Cardiac fibroblast (primary cell): ENCODE data around the gene NCEH1.
"Not testable (repeated sequence)": the region's sequence is repeated elsewhere in the genome, so short reads cannot be mapped to it uniquely, and the experiment has no call there.

Experiments
- DNase-seq, 2 donors: peaks; one replicate each; pipeline versions ENCODE4 v3.0.0 to v3.0.0-alpha.2; 2010; ENCODE audit warnings: low read depth in 2 of 2
- H3K4me3 ChIP-seq, 2 donors: replicated peaks in 1 of 2; 1 replicate in 1 of 2; 2 replicates in 1 of 2; pipeline ENCODE4 v1.5.1; 2011; ENCODE audit warnings: low read depth in 2 of 2, low read length in 2 of 2, mild to moderate bottlenecking in 2 of 2, moderate library complexity in 1 of 2
- TF ChIP-seq, protein P1 (sequence below): IDR thresholded peaks from one replicate; pipeline ENCODE4 v1.5.1; 2011; ENCODE audit warnings: low read depth, mild to moderate bottlenecking, low read length, inconsistent platforms

The NCEH1 gene, protein sequence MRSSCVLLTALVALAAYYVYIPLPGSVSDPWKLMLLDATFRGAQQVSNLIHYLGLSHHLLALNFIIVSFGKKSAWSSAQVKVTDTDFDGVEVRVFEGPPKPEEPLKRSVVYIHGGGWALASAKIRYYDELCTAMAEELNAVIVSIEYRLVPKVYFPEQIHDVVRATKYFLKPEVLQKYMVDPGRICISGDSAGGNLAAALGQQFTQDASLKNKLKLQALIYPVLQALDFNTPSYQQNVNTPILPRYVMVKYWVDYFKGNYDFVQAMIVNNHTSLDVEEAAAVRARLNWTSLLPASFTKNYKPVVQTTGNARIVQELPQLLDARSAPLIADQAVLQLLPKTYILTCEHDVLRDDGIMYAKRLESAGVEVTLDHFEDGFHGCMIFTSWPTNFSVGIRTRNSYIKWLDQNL

DNA sequence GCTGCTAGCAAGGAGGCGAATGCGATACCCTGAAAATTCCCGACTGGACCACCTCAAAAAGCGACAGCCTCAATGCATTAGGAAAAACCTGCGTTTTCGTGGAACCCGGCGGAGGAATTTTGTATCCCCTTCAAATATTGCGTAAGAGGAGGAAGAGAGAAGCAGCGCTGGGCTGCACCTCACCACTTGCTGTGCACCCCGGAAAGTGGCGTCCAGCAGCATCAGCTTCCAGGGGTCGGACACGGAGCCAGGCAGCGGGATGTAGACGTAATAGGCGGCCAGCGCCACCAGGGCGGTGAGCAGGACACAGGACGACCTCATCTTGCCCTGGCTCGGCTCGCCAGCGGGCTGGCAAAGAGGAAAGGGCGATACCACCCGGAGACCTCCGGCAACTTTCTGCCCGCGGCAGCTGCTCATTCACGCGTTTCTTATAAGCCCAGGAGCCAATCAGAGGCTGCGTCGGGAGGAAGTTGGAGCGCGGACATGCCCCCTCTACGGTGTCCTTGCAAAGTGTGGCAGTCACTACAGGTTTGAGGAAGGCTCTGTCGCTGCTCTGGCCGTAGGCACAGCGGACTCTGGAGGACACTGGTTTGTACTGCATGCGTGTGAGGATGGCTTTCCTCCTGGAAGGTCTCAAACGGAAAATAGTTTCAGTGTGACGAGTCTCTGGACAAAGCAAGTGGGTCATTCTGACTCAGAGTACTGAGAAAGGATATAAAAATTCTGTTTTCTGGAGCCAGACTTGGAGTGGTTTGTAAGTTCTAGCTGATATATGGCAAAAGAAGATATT is at the start of gene NCEH1:
NCEH1 (minus strand) TSS at position 404 of the 790 bp plus-strand sequence; CDS start at position 321, 83 bp downstream.
- peak within 1 kb of the TSS; percentile 75 to 85 for H3K4me3 ChIP-seq
- peak; percentile 95 to 99 for DNase-seq
- TF ChIP-seq, protein P1, sequence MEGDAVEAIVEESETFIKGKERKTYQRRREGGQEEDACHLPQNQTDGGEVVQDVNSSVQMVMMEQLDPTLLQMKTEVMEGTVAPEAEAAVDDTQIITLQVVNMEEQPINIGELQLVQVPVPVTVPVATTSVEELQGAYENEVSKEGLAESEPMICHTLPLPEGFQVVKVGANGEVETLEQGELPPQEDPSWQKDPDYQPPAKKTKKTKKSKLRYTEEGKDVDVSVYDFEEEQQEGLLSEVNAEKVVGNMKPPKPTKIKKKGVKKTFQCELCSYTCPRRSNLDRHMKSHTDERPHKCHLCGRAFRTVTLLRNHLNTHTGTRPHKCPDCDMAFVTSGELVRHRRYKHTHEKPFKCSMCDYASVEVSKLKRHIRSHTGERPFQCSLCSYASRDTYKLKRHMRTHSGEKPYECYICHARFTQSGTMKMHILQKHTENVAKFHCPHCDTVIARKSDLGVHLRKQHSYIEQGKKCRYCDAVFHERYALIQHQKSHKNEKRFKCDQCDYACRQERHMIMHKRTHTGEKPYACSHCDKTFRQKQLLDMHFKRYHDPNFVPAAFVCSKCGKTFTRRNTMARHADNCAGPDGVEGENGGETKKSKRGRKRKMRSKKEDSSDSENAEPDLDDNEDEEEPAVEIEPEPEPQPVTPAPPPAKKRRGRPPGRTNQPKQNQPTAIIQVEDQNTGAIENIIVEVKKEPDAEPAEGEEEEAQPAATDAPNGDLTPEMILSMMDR = peak; percentile 81

DNA sequence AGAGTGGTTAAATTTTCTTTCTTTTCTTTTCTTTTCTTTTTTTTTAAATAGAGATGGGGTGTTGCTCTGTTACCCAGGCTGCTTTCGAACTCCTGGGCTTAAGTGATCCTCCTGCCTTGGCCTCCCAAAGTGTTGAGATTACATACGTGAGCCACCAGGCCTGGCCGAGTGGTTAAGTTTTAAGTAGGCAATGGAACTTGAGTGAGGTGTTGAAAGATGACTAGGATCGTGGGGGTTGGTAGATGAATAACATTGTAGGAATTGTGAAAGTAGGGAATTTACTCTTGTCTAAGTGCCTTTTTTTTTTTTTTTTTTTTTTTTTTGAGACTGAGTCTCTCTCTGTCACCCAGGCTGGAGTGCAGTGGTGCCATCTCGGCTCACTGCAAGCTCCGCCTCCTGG is 49.5 kb upstream of the NCEH1 start:
- DNase-seq = peak; percentile 83 to 90
- not testable (repeated sequence) for H3K4me3 ChIP-seq

DNA sequence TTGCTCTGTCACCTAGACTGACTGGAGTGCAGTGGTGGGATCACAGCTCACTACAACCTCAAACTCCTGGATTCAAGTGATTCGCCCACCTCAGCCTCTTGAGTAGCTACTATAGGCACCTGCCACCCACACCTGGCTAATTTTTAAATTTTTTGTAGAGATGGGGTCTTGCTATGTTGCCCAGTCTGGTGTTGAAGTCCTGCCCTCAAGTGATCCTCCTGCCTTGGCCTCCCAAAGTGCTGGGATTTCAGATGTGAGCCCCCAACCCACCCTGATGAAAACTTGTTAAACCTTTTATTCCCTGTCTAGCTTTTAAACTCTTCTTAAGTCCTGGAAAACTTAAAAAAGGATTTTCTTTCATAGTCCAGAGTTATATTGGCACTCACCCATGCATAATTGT is 42.3 kb upstream of the NCEH1 start:
- TF ChIP-seq, protein P1 = no peak
- DNase-seq = no peak
- no peak overlapping the region for H3K4me3 ChIP-seq

DNA sequence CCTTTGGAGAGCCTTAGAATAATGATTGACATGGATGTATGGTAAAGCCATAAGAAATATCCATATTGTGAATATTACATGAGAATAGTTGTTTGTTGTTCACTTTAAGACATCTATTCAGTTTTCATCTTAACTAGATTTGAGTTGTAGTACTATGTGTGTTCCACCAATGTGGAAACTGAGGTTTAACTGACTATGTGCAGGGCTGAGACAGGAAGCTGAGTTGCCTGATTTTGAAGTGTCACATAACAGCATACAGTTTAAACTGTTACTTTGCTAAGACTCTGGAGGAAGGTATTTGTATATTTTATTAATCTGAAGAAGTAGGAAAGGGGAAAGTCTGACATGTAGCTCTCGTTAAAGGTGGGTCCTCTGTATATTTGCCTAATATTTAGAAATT is 41.8 kb upstream of the NCEH1 start:
- no peak overlapping the region for H3K4me3 ChIP-seq
- no peak for DNase-seq
- TF ChIP-seq, protein P1 = no peak

DNA sequence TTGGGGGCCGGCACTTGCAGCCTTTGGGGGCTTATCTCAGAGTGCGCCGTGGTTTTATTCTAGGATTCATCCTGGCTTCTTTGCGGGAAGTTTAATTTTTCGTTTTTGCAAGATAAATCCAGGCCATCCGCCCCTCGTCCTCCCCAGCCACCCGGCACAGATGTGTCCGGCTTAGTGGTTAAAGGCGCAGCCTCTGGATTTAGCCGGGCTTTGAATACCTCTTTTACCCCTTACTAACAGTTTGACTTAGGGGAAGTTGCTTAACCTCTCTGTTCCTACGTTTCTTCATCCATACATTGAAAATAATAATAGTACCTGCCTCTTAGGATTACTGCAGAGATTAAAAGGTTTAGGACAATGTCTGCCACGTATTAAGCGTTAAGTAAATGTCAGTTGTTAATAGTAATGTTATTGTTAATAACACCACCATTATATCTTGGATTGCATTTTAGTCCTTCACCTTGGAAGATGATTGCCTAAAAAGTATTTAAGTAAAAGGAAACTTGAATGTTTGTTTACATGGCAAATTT is 40.4 kb upstream of the NCEH1 start:
- H3K4me3 ChIP-seq = peak overlapping the region; percentile 93 to 95
- TF ChIP-seq, protein P1 = no peak
- peak; percentile 29 to 55 for DNase-seq

DNA sequence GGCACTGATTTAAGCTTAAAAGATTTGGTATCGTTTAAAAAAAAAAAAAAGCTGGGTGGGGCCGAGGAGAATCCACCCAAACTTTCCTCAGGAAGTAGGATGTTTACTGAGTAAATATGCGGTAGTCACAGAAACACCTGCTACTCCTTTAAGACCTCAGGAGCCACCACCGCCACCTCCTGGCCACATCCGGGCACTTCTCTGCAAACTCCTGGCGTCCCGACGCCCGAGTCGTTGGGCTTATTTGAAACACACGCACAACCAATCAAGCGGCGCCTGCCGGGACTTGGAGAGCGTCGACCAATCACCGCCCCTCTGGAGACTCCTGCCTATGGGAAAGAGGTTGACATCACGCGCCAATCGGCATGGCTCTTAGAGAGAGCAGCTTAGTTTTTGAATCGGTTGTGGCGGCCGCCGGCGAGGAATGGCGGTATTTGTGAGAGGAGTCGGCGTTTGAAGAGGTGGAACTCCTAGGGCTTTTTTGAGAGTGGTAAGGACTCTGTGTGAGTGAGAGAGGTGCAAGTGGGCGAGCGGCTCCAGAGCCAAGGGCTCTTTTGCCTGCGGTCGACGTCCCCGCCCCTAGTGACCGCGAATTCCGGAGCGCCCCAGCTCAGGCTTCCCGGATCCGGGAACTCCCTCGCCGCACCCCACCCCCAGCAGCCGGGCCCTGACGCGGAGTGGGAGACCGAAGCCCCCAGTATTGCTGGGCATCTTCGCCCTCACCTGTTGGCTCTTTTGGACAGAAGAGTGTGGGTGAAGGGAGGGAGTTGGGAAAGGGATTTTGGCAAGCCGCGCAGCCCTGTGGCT is 39.7 kb upstream of the NCEH1 start, which contains the start of gene ECT2:
ECT2 (plus strand) TSS at position 359 of the 807 bp plus-strand sequence. CDS start 3,805 bp downstream, outside the sequence.
- peak; percentile 100 for DNase-seq
- H3K4me3 ChIP-seq = peak within 1 kb of the TSS; percentile 93 to 95
- TF ChIP-seq, protein P1 = peak; percentile 72
